AG10803 (cell line): Measurements from ENCODE around the gene LTBP1.
"Not testable (repeated sequence)": the region's sequence is repeated elsewhere in the genome, so short reads cannot be mapped to it uniquely, and the experiment has no call there.

ENCODE experiments used
- DNase-seq: peaks from one replicate; pipeline ENCODE4 v3.0.0; 2010; ENCODE audit warnings: low read depth
- H3K4me3 ChIP-seq: 2 replicates; pipeline ENCODE4 v1.5.1; 2011; ENCODE audit warnings: mild to moderate bottlenecking, low read length, control low read depth
- TF ChIP-seq, protein P1 (sequence below): conservative IDR thresholded peaks from 2 replicates; pipeline ENCODE4 v1.5.1; 2011; ENCODE audit warnings: mild to moderate bottlenecking, low read length, control low read depth, inconsistent platforms

The LTBP1 gene

DNA sequence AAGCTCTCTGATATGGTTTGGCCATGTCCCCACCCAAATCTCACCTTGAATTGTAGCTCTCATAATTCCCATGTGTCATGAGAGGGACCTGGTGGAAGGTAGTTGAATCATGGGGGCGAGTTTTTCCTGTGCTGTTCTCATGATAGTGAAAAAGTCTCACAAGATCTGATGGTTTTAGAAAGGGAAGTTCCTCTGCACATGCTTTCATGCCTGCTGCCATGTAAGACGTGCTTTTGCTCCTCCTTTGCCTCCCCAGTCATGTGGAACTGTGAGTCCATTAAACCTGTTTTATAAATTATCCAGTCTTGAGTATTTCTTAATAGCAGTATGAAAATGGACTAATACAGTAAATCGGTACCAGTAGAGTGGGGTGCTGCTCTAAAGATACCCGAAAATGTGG lies 34.9 kb downstream of the LTBP1 start:
- H3K4me3 ChIP-seq: no peak overlapping the region
- TF ChIP-seq, protein P1, sequence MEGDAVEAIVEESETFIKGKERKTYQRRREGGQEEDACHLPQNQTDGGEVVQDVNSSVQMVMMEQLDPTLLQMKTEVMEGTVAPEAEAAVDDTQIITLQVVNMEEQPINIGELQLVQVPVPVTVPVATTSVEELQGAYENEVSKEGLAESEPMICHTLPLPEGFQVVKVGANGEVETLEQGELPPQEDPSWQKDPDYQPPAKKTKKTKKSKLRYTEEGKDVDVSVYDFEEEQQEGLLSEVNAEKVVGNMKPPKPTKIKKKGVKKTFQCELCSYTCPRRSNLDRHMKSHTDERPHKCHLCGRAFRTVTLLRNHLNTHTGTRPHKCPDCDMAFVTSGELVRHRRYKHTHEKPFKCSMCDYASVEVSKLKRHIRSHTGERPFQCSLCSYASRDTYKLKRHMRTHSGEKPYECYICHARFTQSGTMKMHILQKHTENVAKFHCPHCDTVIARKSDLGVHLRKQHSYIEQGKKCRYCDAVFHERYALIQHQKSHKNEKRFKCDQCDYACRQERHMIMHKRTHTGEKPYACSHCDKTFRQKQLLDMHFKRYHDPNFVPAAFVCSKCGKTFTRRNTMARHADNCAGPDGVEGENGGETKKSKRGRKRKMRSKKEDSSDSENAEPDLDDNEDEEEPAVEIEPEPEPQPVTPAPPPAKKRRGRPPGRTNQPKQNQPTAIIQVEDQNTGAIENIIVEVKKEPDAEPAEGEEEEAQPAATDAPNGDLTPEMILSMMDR: no peak
- DNase-seq: no peak

DNA sequence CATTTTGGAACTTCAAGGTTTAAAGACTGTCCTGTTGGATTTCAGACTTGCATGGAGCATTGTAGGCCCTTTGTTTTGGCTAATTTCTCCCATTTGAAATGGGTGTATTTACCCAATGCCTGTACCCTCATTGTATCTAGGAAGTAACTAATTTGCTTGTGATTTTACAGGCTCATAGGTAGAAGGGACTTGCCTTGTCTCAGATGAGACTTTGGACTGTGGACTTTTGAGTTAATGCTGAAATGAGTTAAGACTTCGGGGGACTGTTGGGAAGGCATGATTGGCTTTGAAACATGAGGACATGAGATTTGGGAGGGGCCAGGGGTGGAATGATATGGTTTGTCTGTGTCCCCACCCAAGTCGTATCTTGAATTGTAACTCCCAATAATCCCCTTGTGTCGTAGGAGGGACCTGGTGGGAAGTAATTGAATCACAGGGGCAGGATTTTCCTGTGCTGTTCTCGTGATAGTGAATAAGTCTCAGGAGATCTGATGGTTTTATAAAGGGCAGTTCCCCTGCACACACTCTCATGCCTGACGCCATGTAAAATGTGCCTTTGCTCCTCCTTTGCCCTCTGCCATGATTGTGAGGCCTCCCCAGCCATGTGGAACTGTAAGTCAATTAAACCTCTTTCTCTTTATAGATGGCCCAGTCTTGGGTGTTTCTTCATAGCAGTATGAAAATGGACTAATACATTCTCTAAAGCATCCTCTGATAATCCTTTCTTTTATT lies 36.6 kb downstream of the LTBP1 start:
- not testable (repeated sequence) for DNase-seq, H3K4me3 ChIP-seq

DNA sequence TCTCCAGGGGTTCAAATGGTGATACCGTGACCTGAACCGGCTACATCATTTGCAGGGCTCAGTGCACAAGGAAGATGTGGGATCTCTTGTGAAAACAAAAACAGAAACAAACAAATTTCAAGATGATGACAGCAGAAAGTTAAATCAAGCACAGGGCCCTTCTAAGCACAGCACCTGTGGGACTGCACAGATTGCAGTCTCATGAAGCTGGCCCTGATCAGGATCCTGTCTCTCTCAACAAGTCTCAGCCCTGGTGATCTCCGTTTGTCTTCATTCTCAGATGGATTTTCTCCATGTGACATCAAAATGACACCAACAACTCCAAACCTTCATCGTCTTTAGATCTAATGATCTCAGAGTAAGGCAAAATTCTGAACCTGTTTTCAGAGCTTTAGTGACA lies 39.7 kb downstream of the LTBP1 start:
- no peak for DNase-seq
- H3K4me3 ChIP-seq: no peak overlapping the region
- TF ChIP-seq, protein P1: no peak

DNA sequence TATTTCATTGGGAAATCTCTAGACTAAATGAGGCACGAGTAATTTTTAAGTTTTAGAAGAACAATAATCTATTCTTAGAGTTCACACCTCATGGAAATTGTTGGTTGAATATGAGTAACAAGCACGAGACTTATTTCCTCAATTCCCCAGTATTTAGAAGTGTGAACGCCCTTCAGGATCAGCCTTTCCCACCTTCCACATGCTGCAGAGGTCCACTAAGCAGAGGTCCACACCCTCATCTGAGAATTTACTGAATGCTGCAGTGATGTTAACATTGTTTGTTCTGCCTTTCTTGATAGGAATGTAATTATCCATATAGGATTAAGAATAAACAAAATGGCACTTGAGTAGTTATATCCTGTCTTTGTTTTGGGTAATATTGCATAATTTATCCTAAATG lies 41.8 kb downstream of the LTBP1 start:
- no peak for DNase-seq
- TF ChIP-seq, protein P1: no peak
- no peak overlapping the region for H3K4me3 ChIP-seq

DNA sequence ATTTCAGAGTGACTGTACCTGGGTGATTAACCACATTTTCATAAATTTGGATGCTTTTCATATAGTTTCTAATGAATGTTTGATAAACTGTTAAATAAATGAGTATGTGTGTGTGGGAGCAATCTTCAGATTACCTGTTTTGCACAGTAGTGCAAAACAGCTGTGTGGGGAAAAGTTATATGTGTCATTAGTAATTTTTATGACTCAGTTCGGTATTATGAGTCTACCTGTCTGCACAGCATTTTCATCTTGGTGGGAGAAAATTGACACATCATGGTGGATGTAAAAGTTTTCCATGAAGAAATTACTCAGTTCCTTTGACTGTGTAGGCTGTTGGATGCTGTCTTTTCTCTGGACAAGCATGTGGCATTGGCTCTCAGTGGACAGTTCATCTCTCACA lies 43.8 kb downstream of the LTBP1 start:
- no peak overlapping the region for H3K4me3 ChIP-seq
- DNase-seq: no peak
- TF ChIP-seq, protein P1: no peak

DNA sequence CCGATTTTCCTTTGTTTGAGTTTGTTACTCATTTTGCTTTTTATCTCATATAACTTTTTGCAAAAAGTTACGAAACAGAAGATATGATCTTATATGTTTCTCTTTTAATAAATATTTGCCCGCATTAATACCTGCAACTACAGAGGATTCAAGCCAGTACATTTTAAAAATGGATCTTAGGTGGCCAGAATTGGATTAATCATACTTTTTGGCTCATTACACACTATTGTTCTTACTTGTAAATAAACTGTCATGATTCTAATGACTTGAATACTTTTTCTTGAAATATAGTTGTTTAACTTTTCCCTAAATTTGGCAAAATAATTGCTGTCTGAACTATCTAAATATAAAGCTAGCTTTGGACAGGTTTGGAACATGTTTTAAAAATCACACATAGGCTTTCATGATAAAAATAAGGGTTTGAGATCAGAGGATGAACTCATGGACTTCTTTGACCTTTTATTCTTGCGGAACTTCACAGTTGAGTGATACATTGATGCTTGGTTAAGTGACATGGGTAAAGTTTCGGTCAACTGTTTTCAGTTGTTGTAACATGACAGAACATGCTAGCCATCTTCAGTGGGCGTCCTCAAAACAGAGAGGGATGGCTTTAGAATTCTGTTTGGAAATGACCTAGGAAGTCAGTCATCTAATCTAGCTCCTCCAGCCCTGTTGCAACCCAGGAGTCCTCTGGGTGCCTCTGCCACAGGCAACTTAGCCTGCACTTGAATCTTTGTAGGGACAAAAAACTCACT lies 44.5 kb downstream of the LTBP1 start:
- DNase-seq: no peak
- TF ChIP-seq, protein P1: no peak

DNA sequence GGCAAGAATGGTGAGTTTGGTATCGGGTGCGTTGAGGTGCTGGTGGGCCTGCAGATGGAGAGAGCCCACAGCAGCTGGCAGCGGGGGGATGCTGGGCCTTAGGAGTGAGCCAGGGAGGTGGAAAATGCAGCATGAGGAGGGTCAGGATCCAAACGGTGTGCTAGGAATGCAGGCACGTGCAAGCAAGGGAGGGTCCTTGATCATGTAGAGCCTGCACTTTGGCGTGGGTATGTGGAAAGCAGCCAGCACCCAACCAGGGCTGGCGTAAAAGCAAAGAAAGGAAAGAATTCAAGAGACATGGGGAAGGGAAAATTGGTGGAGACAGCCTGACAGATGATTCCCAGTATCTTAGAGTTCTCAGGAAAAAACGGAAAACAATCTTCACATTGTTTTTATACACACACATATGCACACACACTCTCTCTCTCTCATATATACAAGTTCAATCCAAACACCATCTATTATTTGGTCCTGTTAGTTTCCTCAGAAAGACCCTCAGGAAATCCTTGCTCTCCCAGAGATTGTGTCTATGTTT lies 46.3 kb downstream of the LTBP1 start:
- H3K4me3 ChIP-seq: no peak overlapping the region
- TF ChIP-seq, protein P1: no peak
- no peak for DNase-seq

More for the DNA sequence above, 44.5 kb downstream of the LTBP1 start:
- H3K4me3 ChIP-seq: no peak overlapping the region
